PFSK-1 (cell line): ENCODE measurements around the gene MGAT5.

ENCODE experiments used
- POLR2AphosphoS5 ChIP-seq: IDR thresholded peaks from 2 replicates; pipeline ENCODE4 v1.6.1; 2012; ENCODE audit warnings: low read depth, mild to moderate bottlenecking, control low read depth, low read length, moderate library complexity
- REST ChIP-seq, 2 experiments: IDR thresholded peaks; 2 replicates each; pipeline versions ENCODE4 v1.6.1 to v1.8.0; 2011 to 2012; ENCODE audit warnings: low read depth in 2 of 2, low read length in 2 of 2, control low read depth in 1 of 2, inconsistent platforms in 1 of 2, mild to moderate bottlenecking in 1 of 2, moderate library complexity in 1 of 2; ENCODE audit not compliant: insufficient read depth in 1 of 2
- SIN3A ChIP-seq: IDR thresholded peaks from 2 replicates; pipeline ENCODE4 v1.6.1; 2012; ENCODE audit warnings: mild to moderate bottlenecking, low read length, moderate library complexity, borderline replicate concordance; ENCODE audit not compliant: insufficient read depth
- TAF1 ChIP-seq: IDR thresholded peaks from 2 replicates; pipeline ENCODE4 v1.6.1; 2012; ENCODE audit warnings: low read length, control low read depth, borderline replicate concordance; ENCODE audit not compliant: insufficient read depth

GRCh38 chr2:134491022-134491421 is 237.2 kb downstream of the MGAT5 start:
- no peak for TF ChIP-seq POLR2AphosphoS5
- TF ChIP-seq TAF1: no peak
- TF ChIP-seq SIN3A: no peak
- no peak for TF ChIP-seq REST (IDR thresholded peaks at IDR 0.05; ENCODE audit: insufficient read depth in 1 of 2, low read depth in 2 of 2, low read length in 2 of 2)
